HuH-7.5 (cell line): ENCODE results near the gene TNS3.

ENCODE experiments used
- DNase-seq: peaks from one replicate; pipeline ENCODE4 v3.0.0; 2011; ENCODE audit warnings: low spot score

Gene TNS3

GRCh38 chr7:47521011-47521795 is 60.7 kb downstream of the TNS3 start:
- DNase-seq = no peak

- no peak for DNase-seq
These were observed 61.5 kb downstream of the TNS3 start for GRCh38 chr7:47520406-47520805.

DNA sequence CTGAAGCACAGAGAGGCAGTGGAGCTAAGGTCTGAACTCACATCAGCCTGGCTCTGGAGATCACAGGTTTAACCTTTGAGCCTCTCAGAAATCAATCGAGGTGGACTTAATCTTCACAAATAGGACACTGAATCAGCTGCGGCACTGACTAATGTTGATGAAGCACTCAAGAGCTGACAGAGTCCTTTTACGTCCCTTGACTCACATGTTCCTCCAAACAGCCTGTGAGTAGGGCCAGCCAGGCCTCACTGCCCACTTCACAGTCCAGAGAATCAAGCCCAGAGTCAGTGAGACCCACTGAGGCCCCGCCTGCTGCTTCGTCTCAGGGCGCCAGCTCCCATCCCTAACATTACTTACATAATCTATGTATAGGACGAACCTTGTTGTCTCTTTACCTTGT is 63.1 kb downstream of the TNS3 start:
- no peak for DNase-seq

DNA sequence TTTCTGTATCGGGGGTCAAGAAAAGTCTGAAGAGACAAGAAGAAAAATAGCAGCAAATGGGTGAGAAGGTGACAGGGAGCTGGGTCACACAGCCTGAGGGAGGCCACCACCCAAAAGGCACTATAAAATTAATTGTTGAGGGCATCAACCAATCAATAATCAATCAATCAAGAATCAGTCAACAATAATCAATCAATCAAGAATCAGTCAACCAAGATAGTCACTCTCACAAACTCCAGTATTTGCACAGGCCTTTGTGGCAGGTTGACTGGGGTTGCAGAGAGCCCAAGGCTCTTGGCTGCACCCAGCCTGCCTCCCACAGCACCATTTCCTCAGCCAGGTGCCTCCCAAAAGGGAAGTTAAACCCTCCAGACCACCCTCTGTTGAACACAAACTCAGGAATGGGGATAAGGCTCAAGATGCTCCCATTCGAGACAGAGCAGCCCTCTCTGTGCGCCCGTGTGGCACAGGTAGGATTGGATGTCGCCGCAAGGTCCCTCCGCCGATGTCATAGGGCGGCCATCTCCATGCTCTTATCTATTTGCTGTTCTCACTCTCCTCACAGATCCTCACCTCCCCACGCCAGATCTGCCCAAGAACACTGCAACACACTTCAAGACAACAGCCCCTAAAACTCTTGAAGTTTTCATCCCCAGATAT is 64.0 kb downstream of the TNS3 start:
- DNase-seq = no peak

DNA sequence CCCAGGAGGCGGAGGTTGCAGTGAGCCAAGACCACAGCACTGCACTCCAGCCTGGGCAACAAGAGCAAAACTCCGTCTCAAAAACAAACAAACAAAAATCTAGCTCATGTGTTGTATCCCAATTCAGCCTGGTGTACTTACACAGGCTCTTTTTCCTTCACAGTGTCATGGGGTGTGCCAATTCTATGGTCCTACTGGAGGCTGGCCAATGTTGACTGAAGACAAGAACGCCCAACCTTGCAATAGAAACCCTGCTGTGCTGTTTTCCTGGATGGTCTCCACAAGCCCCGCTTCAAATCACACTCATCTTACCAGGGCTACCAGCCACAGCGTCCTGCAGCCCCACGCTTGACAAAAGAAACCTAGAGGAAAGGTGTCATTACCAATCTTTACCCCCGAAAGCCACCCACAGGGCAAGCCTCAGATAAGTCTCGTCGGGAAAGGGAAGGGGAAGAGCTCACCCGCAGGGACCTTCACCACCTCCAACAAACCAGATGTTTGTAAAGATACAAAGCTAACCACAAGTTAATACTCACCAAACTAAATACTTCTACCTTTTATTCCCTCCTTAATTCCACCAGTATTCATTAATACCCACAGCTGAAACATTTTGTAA is 64.8 kb downstream of the TNS3 start:
- no peak for DNase-seq

DNA sequence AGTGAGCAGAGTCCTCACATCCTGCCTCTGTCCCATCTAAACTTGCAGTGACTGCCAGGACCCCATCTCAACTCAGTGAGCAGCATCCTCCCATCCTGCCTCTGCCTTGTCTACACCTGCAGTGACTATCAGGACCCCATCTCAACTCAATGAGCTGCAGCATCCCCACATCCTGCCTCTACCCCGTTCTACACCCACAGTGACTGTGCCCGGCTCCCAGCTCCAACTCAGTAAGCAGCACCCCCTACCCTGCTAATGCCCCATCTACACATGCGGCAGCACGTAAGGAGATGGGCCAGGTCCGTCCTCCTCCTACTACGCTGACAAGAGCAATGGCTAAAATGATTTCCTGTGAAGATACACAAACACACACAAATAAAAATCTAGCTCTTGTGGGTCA is 65.5 kb downstream of the TNS3 start:
- no peak for DNase-seq

DNA sequence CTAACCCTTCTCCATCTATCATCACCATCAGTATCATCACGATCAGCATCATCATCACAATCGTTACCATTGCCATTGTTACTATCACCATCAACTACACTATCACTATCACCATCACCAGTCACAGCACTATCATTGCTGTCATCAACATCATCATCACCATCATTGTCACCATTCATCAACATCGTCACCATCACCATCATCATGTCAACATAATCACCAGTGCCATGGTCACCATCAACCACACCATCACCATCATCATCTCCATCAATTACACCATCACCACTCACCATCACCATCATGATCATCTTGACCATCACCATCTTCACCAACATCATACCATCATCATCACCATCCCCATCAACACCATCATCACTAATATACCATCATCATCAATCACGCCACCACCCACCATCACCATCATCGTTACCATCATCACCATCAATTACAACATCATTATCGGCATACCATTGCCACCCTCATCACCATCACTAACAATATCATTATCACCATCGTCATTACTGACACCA is 66.5 kb downstream of the TNS3 start:
- no peak for DNase-seq

- DNase-seq = no peak
These were observed 67.1 kb downstream of the TNS3 start for GRCh38 chr7:47514818-47515217.

DNA sequence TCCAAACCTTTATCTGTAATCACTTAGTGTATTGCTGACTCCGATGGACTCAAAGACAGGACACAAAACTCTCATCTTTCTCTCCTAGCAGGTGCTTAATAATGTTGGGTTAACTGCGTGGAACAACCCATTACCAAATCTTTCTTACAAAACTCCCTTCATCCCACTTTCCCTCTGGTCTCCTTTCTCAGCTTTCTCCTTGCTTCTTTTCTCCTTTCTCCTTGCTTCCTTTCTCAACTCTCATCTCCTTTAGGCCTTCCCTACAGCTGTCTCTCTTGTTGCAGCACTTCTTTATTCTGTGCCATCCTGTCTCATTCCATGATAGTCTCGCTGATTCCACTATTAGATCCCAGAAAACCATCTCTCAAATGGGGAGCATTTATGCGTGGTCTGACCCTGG is 67.5 kb downstream of the TNS3 start:
- no peak for DNase-seq

DNA sequence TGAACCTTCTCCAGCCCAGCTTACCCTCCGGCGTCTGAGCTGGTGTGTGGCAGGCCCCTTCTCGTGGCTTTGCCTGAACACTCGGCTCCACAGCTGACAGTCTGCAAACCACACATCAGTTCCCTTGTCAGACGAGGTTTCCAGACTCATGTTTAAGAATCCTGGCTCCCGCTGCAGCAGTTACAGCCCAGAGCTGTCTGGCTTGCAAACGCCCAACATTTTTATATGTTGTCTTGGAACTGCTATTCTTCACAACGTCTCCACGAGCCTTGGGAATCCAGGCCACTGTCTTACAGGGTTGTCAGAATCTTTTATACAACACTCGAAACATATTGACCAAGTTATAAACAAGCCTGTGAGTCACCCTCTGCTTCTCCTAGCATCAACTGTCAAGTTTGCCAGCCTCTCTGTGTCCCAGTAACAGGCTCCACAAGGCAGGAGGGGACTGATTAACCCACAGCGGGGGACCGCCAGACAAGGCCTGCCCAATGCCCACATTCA is 68.1 kb downstream of the TNS3 start:
- DNase-seq = no peak

- no peak for DNase-seq
These were observed 69.3 kb downstream of the TNS3 start for GRCh38 chr7:47512481-47513176.

GRCh38 chr7:47511699-47512370 is 70.1 kb downstream of the TNS3 start:
- DNase-seq = no peak

- no peak for DNase-seq
These were observed 71.1 kb downstream of the TNS3 start for GRCh38 chr7:47510786-47511185.

DNA sequence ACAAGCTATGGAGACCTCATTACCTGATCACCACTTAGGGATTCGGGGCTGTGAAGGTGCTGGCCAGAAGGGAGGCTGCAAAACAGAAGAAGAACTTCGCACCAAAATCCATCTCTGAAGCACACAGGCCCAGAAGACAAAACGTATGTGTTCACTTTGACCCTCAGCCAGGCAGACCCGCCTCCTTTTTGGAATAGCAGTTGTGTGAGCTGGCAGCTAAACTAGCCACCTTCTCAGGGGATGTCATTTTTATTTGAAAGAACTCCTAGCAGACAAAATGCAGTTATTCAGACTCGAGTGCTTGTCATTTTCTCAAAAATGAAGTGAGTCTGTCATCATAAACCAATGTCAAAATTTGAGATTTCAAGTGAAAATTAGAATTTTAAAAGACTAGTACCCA is 71.7 kb downstream of the TNS3 start:
- DNase-seq = no peak

DNA sequence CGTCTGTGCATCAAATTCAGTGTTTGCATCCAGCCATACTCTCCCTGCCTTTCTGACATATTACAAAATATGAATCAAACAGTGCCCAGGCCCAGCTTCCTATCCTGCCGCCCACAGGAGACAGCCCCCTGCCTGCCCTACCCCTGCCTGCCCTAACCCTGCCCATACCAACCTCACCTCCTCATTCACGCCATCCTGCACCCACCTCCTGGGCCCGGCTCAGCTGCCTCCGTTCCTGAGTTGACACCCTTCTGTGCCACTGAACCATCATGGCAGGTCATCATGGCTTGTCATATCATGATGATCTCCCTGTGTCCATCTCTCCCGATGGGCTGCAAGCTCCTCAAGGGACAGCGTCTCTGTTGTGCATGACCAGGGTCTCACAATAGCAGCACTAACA is 72.3 kb downstream of the TNS3 start:
- no peak for DNase-seq

GRCh38 chr7:47508389-47509380 is 73.2 kb downstream of the TNS3 start:
- no peak for DNase-seq

- no peak for DNase-seq
These were observed 74.4 kb downstream of the TNS3 start for GRCh38 chr7:47507522-47507921.

DNA sequence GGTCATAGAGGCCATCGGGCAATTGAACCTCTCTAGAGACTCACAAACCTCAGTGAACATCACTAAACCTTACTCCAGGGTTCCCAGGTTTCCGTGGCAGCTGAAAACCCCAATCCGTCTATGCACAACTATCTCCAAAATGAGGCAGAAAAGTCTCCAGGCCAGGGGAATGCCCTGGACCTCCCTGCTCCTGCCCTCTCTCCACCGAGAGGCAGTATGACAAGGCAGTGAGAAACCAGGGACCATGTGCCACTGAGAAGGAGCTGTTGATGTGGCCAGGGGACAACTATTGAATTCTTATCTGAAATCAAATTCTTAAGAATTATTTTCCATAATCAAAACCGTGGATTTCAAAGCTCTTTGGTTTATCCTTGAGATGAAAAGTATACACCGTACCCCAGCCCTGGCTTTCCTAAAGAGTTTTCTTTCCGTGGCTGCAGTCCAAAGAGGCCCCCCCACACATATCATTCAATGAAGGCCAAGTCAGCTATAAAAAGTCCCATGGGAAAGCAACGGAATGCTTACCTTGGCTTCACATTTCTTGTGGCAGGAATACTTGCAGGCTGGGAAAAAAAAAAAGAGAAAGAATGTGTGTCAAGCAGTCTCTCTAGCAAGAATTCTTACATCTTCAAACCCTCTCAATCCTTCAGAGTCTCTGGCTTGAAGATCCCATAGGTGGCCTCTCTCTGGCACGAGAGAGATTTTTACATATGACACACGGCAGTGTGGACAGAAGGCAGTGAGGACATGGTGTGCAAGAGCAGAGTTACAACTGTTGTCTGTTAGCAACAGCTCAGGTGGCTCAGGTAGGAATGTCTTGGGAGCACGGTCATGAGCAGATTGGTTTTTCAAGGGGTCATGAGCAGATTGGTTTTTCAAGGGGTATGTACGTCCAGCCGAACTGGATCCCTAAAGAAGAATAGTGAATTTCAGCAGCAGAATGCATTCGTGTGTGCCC is 75.2 kb downstream of the TNS3 start:
- no peak for DNase-seq

DNA sequence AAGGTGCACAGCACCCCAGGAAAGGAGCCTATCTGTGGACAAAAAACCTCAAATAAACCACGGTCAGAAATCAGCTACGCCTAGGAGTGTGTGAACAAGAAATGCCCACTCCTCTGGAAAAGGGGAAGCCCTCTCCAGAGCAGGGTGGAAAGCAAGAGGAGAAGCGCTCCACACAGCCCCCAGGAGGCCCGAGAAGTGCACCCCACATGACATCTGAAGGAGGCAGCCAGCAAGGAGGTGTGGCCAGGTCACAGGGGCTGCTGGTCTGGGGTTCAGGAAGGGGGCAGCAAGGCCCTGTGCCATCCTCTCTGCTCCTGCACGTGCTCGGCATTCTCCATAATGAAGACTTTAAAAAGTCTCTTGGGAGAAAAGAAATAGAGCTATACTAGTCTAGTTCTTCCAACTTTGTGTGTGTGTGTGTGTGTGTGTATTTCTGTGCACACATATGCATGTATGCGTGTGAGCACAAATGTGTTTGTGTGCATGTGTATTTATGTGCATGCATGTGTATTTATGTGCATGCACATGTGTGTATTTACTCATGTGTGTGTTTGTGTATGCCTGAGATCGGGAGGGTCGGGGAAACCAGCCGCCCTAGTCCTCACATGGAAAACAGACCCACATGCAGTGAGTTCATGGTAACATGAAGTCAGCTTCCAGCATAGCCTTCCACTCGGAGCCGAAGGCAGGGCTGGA is 76.5 kb downstream of the TNS3 start:
- no peak for DNase-seq
